ENCODE results near the gene FSD1. TPM values are rescaled to one million over a fixed set of nuclear protein-coding genes. Genes with fewer than 3 reads are reported as not detected.

The FSD1 gene
- total RNA-seq, 2 experiments from 2014 or later = 23.1 to 25.3 TPM

DNA sequence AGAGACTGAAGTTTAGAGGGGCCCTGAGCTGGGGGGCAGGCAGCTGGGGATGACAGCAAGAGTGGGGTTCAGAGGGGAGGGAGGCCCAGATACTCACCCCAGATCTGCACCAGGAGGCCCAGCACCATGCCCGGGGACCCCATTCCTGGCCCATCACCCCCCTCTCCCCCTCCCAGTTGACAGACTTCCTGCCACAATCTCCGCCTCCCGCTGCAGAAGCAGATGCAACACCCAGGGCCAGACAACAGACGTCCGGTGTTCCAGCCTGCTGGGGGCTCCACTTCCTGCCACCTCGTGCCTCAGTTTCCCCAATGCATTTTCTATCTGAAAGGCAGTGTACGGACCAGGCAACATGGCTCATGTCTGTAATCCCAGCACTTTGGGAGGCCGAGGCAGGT, 2.2 kb upstream of the FSD1 start, which contains the start of gene TMIGD2:
Gene TMIGD2 (minus strand): TSS at position 147 of the 398 bp plus-strand sequence. CDS start 4 bp downstream, at position 143.
- intact Hi-C loops (cut with DNase I, micrococcal nuclease) = loop anchor here (2.0 to 5.0 kb wide), 2 partner anchors 35 to 73 kb away; partner anchors contain the start of gene EBI3 (in 1 of the 2)
- Mint-ChIP-seq H3K4me3 (peak within 1 kb of the TSS; percentile 79), H3K4me1 (peaks cover 44% of the 10 kb centered on the region), H3K27ac (peak within 1 kb of the TSS; percentile 92), H3K36me3 (ENCODE audit: low read depth) (no peaks in the 10 kb centered on the region), H3K9me3 (ENCODE audit: low read depth) (no peaks in the 10 kb centered on the region), H3K27me3 (no peaks in the 10 kb centered on the region)
- ATAC-seq = peak; percentile 17
- POLR2A ChIA-PET = interaction anchor here (1.3 kb wide), 1 partner anchor 41 kb away, joined by 4 read pairs; the partner anchor contains the start of gene MPND
- peak; percentile 52 for DNase-seq
- CTCF ChIA-PET = interaction anchor here (0.5 to 1.2 kb wide), 6 partner anchors 17 to 1643 kb away, joined by 3 to 4 read pairs (median 3); no protein-coding TSS in a partner anchor

DNA sequence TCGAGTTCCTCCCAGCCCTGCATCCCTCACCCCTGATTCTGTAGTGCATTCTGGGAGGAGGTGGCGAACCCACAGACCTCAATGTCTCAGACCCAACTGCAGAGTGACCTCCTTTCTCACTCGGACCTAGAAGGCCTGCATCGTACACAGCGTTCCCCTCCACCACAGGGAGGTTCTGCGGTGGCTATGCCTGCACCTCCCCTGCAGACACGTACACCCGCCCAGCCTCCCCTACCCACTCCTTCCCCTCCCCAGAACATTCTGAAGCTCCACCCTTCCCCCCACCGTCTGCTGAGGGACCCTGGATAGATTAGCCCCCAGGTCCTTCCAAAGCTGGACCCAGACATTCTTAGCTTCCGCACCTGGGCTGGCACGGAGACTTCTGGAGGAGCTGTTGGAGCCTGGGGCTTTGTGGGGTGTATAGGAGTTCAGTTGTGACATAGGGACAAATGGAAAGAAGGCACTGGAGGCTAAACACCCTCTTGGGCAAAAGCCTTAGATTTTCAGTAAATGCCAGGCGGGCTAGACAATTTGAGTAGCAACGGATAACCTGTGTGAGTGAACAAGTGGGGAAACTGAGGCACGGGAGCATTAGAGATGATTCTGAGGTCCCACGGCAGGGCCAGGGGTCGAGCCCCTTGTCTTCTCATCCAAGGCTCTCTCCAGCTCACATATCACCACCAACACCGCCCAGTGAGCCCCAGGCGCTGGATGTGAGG, 420 bp upstream of the FSD1 start:
- H3K4me3 Mint-ChIP-seq = peak overlapping the region; percentile 58
- no peaks in the 10 kb centered on the region for H3K27me3 Mint-ChIP-seq
- no peaks in the 10 kb centered on the region for H3K36me3 Mint-ChIP-seq (ENCODE audit: low read depth)
- ATAC-seq (no peak), DNase-seq (peak; percentile 30)
- intact Hi-C loops (cut with DNase I, micrococcal nuclease) = loop anchor here (1.0 to 5.0 kb wide), 6 partner anchors 24 to 98 kb away; partner anchors contain the start of genes CHAF1A (in 1 of the 2), EBI3 (in 1 of the 2), MPND (in 1 of the 2) and YJU2 (in 1 of the 2)
- peaks cover 34% of the 10 kb centered on the region for H3K4me1 Mint-ChIP-seq
- CTCF ChIA-PET = interaction anchor here (0.6 kb wide), 3 partner anchors 310 to 1344 kb away, joined by 3 to 4 read pairs (median 3); no protein-coding TSS in a partner anchor
- peak overlapping the region; percentile 72 for H3K27ac Mint-ChIP-seq
- POLR2A ChIA-PET = no interaction called here
- no peaks in the 10 kb centered on the region for H3K9me3 Mint-ChIP-seq (ENCODE audit: low read depth)

DNA sequence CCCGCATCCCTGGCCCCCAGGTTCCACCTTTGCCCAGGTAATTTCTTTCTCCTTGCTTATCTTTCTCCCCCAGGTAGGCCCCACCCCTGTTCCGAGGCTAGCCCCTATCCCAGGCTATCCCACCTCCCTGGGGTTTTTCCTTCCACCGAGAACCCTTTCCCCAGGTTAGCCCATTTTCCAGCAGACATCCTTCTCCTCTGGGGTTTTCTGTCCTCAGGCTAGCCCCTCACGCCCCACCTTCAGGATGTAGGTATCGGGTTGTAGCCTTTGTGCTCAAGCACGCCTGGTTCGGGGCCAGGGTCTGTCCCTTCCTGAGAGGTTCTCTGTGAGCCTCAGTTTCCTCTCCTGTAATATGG, 837 bp downstream of the FSD1 start:
- Mint-ChIP-seq H3K27me3 (no peaks in the 10 kb centered on the region), H3K4me3 (peak overlapping the region; percentile 66), H3K4me1 (peaks cover 34% of the 10 kb centered on the region), H3K27ac (no peak overlapping the region), H3K9me3 (ENCODE audit: low read depth) (no peaks in the 10 kb centered on the region), H3K36me3 (ENCODE audit: low read depth) (peaks cover 1% of the 10 kb centered on the region)
- CTCF ChIA-PET = interaction anchor here (0.6 kb wide), 1 partner anchor 47 kb away, joined by 3 read pairs; no protein-coding TSS in a partner anchor
- DNase-seq (no peak), ATAC-seq (no peak)
- POLR2A ChIA-PET = no interaction called here
- intact Hi-C loops (cut with DNase I, micrococcal nuclease) = no loop called here

DNA sequence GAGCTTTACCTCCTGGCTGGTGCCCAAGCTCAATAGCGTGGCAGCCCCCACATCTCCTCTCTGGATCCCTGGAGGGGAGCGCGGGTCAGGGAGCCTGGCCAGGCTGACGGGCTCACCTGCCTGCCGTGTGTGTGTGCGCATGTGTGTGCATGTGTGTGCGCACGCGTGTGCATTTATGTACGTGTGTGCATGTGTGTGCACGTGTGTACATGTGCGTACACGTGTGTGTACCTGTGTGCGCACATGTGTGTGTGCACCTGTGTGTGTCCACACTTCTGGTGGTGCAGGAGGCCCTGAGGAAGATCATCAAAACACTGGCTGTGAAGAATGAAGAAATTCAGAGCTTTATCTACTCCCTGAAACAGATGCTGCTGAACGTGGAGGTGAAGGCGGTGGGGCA, 1.3 kb downstream of the FSD1 start:
- peaks cover 31% of the 10 kb centered on the region for H3K4me1 Mint-ChIP-seq
- DNase-seq (no peak), ATAC-seq (no peak)
- peak overlapping the region; percentile 66 for H3K4me3 Mint-ChIP-seq
- intact Hi-C loops (cut with DNase I, micrococcal nuclease) = no loop called here
- no peaks in the 10 kb centered on the region for H3K27me3 Mint-ChIP-seq
- CTCF ChIA-PET = interaction anchor here (0.6 kb wide), 1 partner anchor 46 kb away, joined by 3 read pairs; no protein-coding TSS in a partner anchor
- POLR2A ChIA-PET = no interaction called here
- H3K9me3 Mint-ChIP-seq (ENCODE audit: low read depth) = no peaks in the 10 kb centered on the region
- peaks cover 5% of the 10 kb centered on the region for H3K36me3 Mint-ChIP-seq (ENCODE audit: low read depth)
- H3K27ac Mint-ChIP-seq = no peak overlapping the region

DNA sequence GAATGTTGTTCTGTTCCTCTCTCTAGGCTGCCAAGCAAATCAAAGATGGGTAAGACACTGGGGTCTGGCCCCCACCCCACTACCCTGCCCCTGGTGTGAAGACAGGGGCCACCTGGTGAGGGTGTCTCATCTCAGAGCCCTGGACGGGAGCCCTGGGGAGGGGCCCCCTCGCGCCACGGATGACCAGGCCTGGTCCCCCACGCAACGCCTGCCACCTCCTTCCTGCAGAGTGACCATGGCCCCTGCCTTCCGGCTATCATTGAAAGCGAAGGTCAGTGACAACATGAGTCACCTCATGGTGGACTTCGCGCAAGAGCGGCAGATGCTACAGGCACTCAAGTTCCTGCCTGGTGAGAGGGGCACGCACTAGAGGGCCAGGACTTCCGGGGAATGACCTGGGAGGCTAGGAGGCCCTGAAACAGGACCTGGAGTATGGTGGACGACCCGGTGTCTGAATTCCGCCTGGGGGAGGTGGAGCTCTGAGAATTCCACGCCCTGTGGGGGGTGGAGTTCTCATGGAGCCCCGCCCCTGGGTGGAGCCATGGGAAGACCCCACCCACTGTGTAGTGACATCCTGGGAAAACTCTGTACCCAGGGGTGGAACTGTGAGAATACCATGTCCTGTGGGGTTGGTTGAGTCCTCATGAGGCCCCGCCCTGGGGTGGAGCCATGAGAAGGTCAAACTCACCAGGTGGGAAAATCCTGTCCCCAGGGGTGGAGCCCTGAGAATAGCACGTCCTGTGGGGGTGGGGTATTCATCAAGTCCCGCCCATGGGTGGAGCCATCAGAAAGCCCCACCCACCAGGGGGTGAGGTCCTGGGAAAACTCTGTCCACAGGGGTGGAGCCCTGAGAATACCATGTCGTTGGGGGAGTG, 6.1 kb downstream of the FSD1 start:
- no peak overlapping the region for H3K27ac Mint-ChIP-seq
- CTCF ChIA-PET = interaction anchor here (1.6 kb wide), 1 partner anchor 9 kb away, joined by 4 read pairs; no protein-coding TSS in a partner anchor

DNA sequence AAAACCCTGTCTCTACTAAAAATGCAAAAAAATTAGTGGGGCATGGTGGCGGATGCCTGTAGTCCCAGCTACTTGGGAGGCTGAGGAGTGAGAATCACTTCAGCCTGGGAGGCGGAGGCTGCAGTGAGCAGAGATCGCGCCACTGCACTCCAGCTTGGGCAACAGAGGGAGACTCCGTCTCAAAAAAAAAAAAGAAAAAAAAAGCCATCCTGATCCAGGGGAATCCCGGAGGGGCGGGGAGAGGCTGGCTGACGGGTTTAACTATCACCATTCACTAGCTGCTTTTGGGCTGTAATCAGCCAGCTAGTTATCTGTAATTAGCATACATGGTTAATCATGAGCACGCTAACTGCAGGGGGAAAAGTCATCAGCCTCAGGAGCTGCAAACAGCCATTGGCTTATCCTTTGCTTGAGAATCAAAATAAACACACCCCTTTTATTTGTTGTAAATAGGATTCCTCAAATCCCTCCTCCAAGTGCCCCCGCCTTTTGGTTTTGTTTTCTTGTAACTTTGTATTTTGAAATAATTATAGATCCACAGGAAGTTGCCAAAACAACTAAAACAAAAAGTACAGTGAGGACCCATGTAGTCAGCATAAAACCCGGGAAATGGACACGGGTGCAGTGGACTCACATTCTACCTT, 9.6 kb downstream of the FSD1 start:
- Mint-ChIP-seq H3K4me1 (no peaks in the 10 kb centered on the region), H3K27ac (no peak overlapping the region), H3K27me3 (no peaks in the 10 kb centered on the region), H3K4me3 (no peak overlapping the region), H3K36me3 (ENCODE audit: low read depth) (peaks cover 5% of the 10 kb centered on the region), H3K9me3 (ENCODE audit: low read depth) (no peaks in the 10 kb centered on the region)
- no peak for DNase-seq
- no peak for ATAC-seq
- CTCF ChIA-PET = no interaction called here
- intact Hi-C loops (cut with DNase I, micrococcal nuclease) = no loop called here
- POLR2A ChIA-PET = no interaction called here

More for the DNA sequence above, 6.1 kb downstream of the FSD1 start:
- Mint-ChIP-seq H3K36me3 (ENCODE audit: low read depth) (peaks cover 5% of the 10 kb centered on the region), H3K4me1 (no peaks in the 10 kb centered on the region), H3K9me3 (ENCODE audit: low read depth) (no peaks in the 10 kb centered on the region), H3K4me3 (no peak overlapping the region), H3K27me3 (no peaks in the 10 kb centered on the region)
- intact Hi-C loops (cut with DNase I, micrococcal nuclease) = no loop called here
- DNase-seq = peak; percentile 52
- POLR2A ChIA-PET = no interaction called here
- peak; percentile 74 for ATAC-seq

DNA sequence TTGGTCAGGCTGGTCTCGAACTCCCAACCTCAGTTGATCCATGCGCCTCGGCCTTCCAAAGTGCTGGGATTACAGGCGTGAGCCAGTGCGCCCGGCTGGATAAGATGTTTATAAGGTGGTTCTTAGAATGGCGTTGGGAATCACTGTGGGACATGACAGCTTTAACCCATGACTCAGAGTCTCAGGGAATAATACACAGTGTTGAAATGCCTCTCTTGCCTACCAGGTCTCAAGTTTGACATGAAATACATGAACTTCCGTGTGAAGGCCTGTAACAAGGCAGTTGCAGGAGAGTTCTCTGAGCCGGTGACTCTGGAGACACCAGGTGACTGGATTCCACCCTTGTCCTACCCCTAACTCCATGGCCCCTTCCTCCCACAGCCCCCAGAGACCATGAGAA, 12.6 kb downstream of the FSD1 start:
- Mint-ChIP-seq H3K27me3 (no peaks in the 10 kb centered on the region), H3K36me3 (ENCODE audit: low read depth) (no peaks in the 10 kb centered on the region), H3K4me1 (no peaks in the 10 kb centered on the region), H3K4me3 (no peak overlapping the region), H3K9me3 (ENCODE audit: low read depth) (peaks cover 4% of the 10 kb centered on the region), H3K27ac (no peak overlapping the region)
- ATAC-seq = no peak
- CTCF ChIA-PET = interaction anchor here (1.0 kb wide), 1 partner anchor 11 kb away, joined by 3 read pairs; no protein-coding TSS in a partner anchor
- intact Hi-C loops (cut with DNase I, micrococcal nuclease) = no loop called here
- no peak for DNase-seq
- POLR2A ChIA-PET = no interaction called here

DNA sequence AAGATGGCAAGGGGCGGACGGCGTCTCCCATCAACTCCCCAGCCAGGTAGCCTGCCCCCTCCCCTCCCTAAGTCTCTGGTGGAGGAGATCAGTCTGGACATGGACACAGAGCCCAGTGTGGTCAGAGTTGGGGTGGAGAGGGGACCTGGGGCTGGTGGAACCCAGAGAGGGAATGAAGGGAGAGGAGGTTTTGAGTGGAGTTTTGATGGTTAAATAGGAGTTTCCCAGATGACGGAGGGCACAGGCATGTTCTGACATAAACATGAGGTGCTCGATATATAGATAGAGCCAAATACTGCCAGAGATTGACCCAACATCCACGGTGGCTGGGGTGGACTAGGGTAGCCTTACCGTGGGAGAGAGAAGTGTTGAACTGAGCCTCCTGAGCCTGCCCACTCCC, 14.1 kb downstream of the FSD1 start:
- Mint-ChIP-seq H3K36me3 (ENCODE audit: low read depth) (no peaks in the 10 kb centered on the region), H3K9me3 (ENCODE audit: low read depth) (peaks cover 4% of the 10 kb centered on the region), H3K27ac (no peak overlapping the region), H3K4me3 (no peak overlapping the region), H3K4me1 (no peaks in the 10 kb centered on the region), H3K27me3 (no peaks in the 10 kb centered on the region)
- ATAC-seq (no peak), DNase-seq (no peak)
- ChIA-PET POLR2A (interaction anchor here (0.8 kb wide), 1 partner anchor 9 kb away, joined by 4 read pairs; no protein-coding TSS in a partner anchor), CTCF (interaction anchor here (1.1 kb wide), 1 partner anchor 21 kb away, joined by 3 read pairs; no protein-coding TSS in a partner anchor)
- intact Hi-C loops (cut with DNase I, micrococcal nuclease) = no loop called here

DNA sequence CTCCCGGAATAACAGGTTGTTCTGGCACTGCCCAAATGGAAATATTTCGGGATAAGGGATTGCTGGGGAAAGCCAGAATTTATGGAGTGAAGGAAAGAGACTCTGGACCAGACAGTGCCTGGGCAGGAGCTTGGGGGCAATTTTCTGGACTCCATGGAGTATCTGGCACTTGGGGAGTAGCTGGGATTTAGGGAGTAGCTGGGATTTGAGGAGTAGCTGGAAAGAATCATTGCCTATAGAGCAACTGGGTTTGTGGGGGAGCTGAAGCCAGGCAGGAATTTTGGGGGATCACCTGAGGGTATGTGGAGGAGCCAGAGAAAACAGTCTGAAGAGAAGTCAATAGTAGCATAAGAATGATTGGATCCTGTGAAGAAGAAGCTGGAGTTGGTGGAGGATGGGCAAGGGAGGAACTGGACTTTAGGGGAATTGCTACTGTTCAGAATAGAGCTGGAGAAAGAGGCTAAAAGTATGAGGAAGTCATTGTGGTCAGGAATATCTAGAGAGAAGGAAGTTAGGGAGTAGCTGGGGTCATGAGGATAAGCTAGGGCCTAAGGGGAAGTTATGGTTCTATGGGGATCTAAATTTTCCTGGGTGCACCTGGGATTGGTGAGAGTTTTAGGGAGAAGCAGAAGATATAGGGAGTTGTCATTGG, 14.8 kb downstream of the FSD1 start:
- H3K36me3 Mint-ChIP-seq (ENCODE audit: low read depth) = no peaks in the 10 kb centered on the region
- ATAC-seq (no peak), DNase-seq (no peak)
- no peak overlapping the region for H3K4me3 Mint-ChIP-seq
- POLR2A ChIA-PET = interaction anchor here (0.6 to 0.8 kb wide), 3 partner anchors 10 to 113 kb away, joined by 3 to 5 read pairs (median 4); no protein-coding TSS in a partner anchor
- peaks cover 4% of the 10 kb centered on the region for H3K9me3 Mint-ChIP-seq (ENCODE audit: low read depth)
- intact Hi-C loops (cut with DNase I, micrococcal nuclease) = no loop called here
- no peak overlapping the region for H3K27ac Mint-ChIP-seq
- no peaks in the 10 kb centered on the region for H3K27me3 Mint-ChIP-seq
- CTCF ChIA-PET = interaction anchor here (1.0 to 1.4 kb wide), 8 partner anchors 8 to 85 kb away, joined by 3 to 4 read pairs (median 3); no protein-coding TSS in a partner anchor
- no peaks in the 10 kb centered on the region for H3K4me1 Mint-ChIP-seq

DNA sequence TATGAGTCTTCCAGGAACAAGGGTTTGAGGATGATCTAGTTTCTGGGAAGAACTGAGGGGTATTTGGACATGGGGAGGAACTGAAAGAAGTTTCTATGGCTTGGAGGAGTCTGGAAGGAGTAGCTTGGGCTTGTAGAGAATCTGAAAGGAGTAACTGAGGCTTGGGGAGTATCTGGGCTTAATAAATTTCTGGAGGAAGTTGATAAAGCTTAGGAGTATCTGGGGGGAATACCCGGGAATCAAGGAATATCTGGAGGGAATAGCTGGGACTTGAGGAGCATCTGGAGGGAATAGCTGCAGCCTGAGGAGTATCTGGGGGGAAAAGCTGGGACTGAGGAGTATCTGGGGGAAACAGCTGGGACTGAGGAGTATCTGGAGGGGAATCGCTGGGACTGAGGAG, 16.0 kb downstream of the FSD1 start:
- ChIA-PET CTCF (interaction anchor here (1.0 to 1.3 kb wide), 5 partner anchors 10 to 86 kb away, joined by 3 to 4 read pairs (median 4); no protein-coding TSS in a partner anchor), POLR2A (interaction anchor here (0.6 to 1.1 kb wide), 3 partner anchors 22 to 551 kb away, joined by 3 to 4 read pairs (median 3); no protein-coding TSS in a partner anchor)
- Mint-ChIP-seq H3K36me3 (ENCODE audit: low read depth) (no peaks in the 10 kb centered on the region), H3K27me3 (no peaks in the 10 kb centered on the region), H3K9me3 (ENCODE audit: low read depth) (peaks cover 4% of the 10 kb centered on the region), H3K27ac (no peak overlapping the region), H3K4me1 (no peaks in the 10 kb centered on the region), H3K4me3 (no peak overlapping the region)
- no peak for ATAC-seq
- no peak for DNase-seq
- intact Hi-C loops (cut with DNase I, micrococcal nuclease) = no loop called here

Measured in activated CD4-positive, alpha-beta T cell treated with anti-CD3 and anti-CD28 coated beads for 36 hours (primary cell).